ENCODE data around the gene SIAH3. TPM values are rescaled to one million over a fixed set of nuclear protein-coding genes. Genes with fewer than 3 reads are reported as not detected.

SIAH3 gene
- polyA plus RNA-seq, 1 donor from 2014 or later = 4.9 TPM

- TF ChIP-seq TAF1 (IDR thresholded peaks at IDR 0.05; ENCODE audit: low read depth) (no peak), EP300 (conservative IDR thresholded peaks at IDR 0.05; ENCODE audit: poor library complexity, severe bottlenecking) (no peak), REST (IDR thresholded peaks at IDR 0.05; ENCODE audit: borderline replicate concordance) (no peak), SMC3 (conservative IDR thresholded peaks at IDR 0.05; ENCODE audit: poor library complexity) (no peak), MXI1 (conservative IDR thresholded peaks at IDR 0.05; ENCODE audit: poor library complexity, severe bottlenecking) (no peak), CTCF (IDR thresholded peaks at IDR 0.05; ENCODE audit: poor library complexity, severe bottlenecking) (no peak), POLR2AphosphoS5 (IDR thresholded peaks at IDR 0.05) (no peak), RAD21 (conservative IDR thresholded peaks at IDR 0.05) (no peak)
- Histone ChIP-seq H3K9ac (ENCODE audit: low read length) (no peak overlapping the region), H3K9me3 (ENCODE audit: low read length) (no peaks in the 10 kb centered on the region), H3K36me3 (ENCODE audit: insufficient read depth, low read length) (no peaks in the 10 kb centered on the region), H3K9me2 (ENCODE audit: insufficient read depth, low read length) (no peaks in the 10 kb centered on the region), H3K27me3 (ENCODE audit: insufficient read depth, low read depth, low read length) (no peaks in the 10 kb centered on the region), H3K4me3 (ENCODE audit: low read length) (no peak overlapping the region), H3K27ac (ENCODE audit: low read length) (no peak overlapping the region), H3K79me2 (replicated peaks; ENCODE audit: insufficient read depth, low read length) (no peaks in the 10 kb centered on the region), H3F3A (ENCODE audit: insufficient read depth, low read length, poor library complexity, severe bottlenecking) (peaks cover 10% of the 10 kb centered on the region), H3K4me2 (ENCODE audit: low read length) (no peak overlapping the region), H4K20me1 (ENCODE audit: insufficient read depth) (no peaks in the 10 kb centered on the region), H2AFZ (ENCODE audit: low read depth, low read length) (no peak overlapping the region)
Measured at GRCh38 chr13:45830121-45830520, 21.4 kb downstream of the SIAH3 start.

GRCh38 chr13:45828256-45828968 is 23.1 kb downstream of the SIAH3 start:
- no peaks in the 10 kb centered on the region for H4K20me1 ChIP-seq (ENCODE audit: insufficient read depth)
- no peaks in the 10 kb centered on the region for H3K27me3 ChIP-seq (ENCODE audit: insufficient read depth, low read depth, low read length)
- H2AFZ ChIP-seq (ENCODE audit: low read depth, low read length) = no peak overlapping the region
- H3K9me3 ChIP-seq (ENCODE audit: low read length) = no peaks in the 10 kb centered on the region
- no peak overlapping the region for H3K4me2 ChIP-seq (ENCODE audit: low read length)
- TF ChIP-seq RAD21 (conservative IDR thresholded peaks at IDR 0.05) (no peak), TAF1 (IDR thresholded peaks at IDR 0.05; ENCODE audit: low read depth) (no peak), EZH2 (IDR thresholded peaks at IDR 0.05; ENCODE audit: borderline replicate concordance, insufficient read depth, low read length, poor library complexity, severe bottlenecking) (no peak), MXI1 (conservative IDR thresholded peaks at IDR 0.05; ENCODE audit: poor library complexity, severe bottlenecking) (no peak), POLR2AphosphoS5 (IDR thresholded peaks at IDR 0.05) (no peak), CTCF (IDR thresholded peaks at IDR 0.05; ENCODE audit: poor library complexity, severe bottlenecking) (no peak), EP300 (conservative IDR thresholded peaks at IDR 0.05; ENCODE audit: poor library complexity, severe bottlenecking) (no peak), REST (IDR thresholded peaks at IDR 0.05; ENCODE audit: borderline replicate concordance) (no peak), SMC3 (conservative IDR thresholded peaks at IDR 0.05; ENCODE audit: poor library complexity) (no peak)
- no peaks in the 10 kb centered on the region for H3K36me3 ChIP-seq (ENCODE audit: insufficient read depth, low read length)
- no peaks in the 10 kb centered on the region for H3K9me2 ChIP-seq (ENCODE audit: insufficient read depth, low read length)
- no peak overlapping the region for H3K4me3 ChIP-seq (ENCODE audit: low read length)
- no peak overlapping the region for H3K27ac ChIP-seq (ENCODE audit: low read length)
- H3K9ac ChIP-seq (ENCODE audit: low read length) = no peak overlapping the region
- no peaks in the 10 kb centered on the region for H3K79me2 ChIP-seq (replicated peaks; ENCODE audit: insufficient read depth, low read length)
- peaks cover 9% of the 10 kb centered on the region for H3F3A ChIP-seq (ENCODE audit: insufficient read depth, low read length, poor library complexity, severe bottlenecking)

Measured in neural cell (in vitro differentiated cells).